Breast epithelium (tissue), 4 donors: ENCODE results near the gene EPB41L2. TPM values are rescaled to one million over a fixed set of nuclear protein-coding genes. Genes with fewer than 3 reads are reported as not detected.

Source experiments
- DNase-seq, 2 donors: peaks; one replicate each; pipeline ENCODE4 v3.0.0-alpha.2; 2019; ENCODE audit warnings: low spot score in 2 of 2
- H3K27ac ChIP-seq, 2 donors: fragments of 200-600 bp; sonication (generic) in 1 of 2; one replicate each; pipeline ENCODE4 v1.5.1; 2016 to 2019; ENCODE audit warnings: mild to moderate bottlenecking in 1 of 2
- H3K27me3 ChIP-seq, 2 donors: fragments of 200-600 bp; sonication (generic) in 1 of 2; one replicate each; pipeline versions ENCODE4 v1.5.1 to v1.6.0; 2017 to 2019; ENCODE audit warnings: control low read depth in 1 of 2, mild to moderate bottlenecking in 1 of 2
- H3K36me3 ChIP-seq: fragments of 200-600 bp; one replicate; pipeline ENCODE4 v1.5.1; 2019
- H3K4me1 ChIP-seq, 2 donors: fragments of 200-600 bp; sonication (generic); one replicate each; pipeline ENCODE4 v1.5.1; 2016 to 2019; ENCODE audit warnings: control low read depth in 1 of 2
- H3K4me3 ChIP-seq, 3 donors: fragments of 200-600 bp; sonication (generic); 1 replicate in 2 of 3; 2 replicates in 1 of 3; pipeline ENCODE4 v1.5.1; 2016 to 2019; ENCODE audit warnings: mild to moderate bottlenecking in 3 of 3, moderate library complexity in 2 of 3
- H3K9me3 ChIP-seq, 2 donors: fragments of 200-600 bp; sonication (generic) in 1 of 2; one replicate each; pipeline ENCODE4 v1.5.1; 2016 to 2019; ENCODE audit warnings: control low read depth in 1 of 2
- POLR2A ChIP-seq: fragments of 450-650 bp; IDR thresholded peaks from one replicate; pipeline ENCODE4 v1.6.1; 2016; ENCODE audit warnings: antibody characterized with exemption, mild to moderate bottlenecking, moderate library complexity
- POLR2AphosphoS5 ChIP-seq, 3 donors: sonication (generic); formaldehyde crosslinking; IDR thresholded peaks; one replicate each; pipeline ENCODE4 v1.6.1; 2017; ENCODE audit warnings: antibody characterized with exemption in 3 of 3
- intact Hi-C: fragments of 100-400 bp; cut with DNase I; formaldehyde crosslinking; loops from one replicate; pipeline ENCODE4 v1.15.1; 2023; ENCODE audit warnings: low total_unique reads
- total RNA-seq, 3 donors: library from RNA; depleted of rRNA; stranded (reverse); fragments of >200 nt; gene quantifications; one replicate each; pipeline ENCODE4 v1.1.0, GENCODE V29; 2016
- TF ChIP-seq, protein P1 (sequence below), 3 donors: fragments of 450-650 bp; IDR thresholded peaks; one replicate each; pipeline ENCODE4 v1.5.1; 2016 to 2017; ENCODE audit warnings: antibody characterized with exemption in 3 of 3, mild to moderate bottlenecking in 3 of 3, moderate library complexity in 3 of 3

EPB41L2 gene
- total RNA-seq, 3 donors from 2014 or later: 72.7 to 110 (median 101) TPM

DNA sequence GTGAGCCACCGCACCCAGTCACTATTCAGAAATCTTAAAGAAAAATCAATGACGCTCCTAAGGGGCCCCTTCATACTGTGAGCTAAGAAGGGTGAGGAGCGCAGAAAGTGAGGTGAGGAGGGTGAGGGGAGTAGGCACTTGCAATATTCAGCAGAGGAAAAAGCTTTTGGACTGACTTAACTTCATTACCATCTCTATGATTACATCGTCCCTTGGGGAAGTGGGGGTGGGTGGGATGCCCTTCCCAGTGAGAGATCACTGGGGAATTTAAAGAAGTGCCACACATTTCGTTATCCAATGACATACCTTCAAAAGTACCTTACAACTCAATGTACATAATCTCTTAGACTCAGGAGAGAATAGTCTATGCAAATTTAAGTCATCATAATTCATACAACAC, 189.3 kb downstream of the EPB41L2 start:
- H3K36me3 ChIP-seq: no peaks in the 10 kb centered on the region
- H3K4me1 ChIP-seq: no peaks in the 10 kb centered on the region
- no peak overlapping the region for H3K4me3 ChIP-seq
- no peak overlapping the region for H3K27ac ChIP-seq
- intact Hi-C loops: no loop called here
- no peaks in the 10 kb centered on the region for H3K27me3 ChIP-seq
- H3K9me3 ChIP-seq: no peaks in the 10 kb centered on the region
- DNase-seq: no peak
- TF ChIP-seq, protein P1, sequence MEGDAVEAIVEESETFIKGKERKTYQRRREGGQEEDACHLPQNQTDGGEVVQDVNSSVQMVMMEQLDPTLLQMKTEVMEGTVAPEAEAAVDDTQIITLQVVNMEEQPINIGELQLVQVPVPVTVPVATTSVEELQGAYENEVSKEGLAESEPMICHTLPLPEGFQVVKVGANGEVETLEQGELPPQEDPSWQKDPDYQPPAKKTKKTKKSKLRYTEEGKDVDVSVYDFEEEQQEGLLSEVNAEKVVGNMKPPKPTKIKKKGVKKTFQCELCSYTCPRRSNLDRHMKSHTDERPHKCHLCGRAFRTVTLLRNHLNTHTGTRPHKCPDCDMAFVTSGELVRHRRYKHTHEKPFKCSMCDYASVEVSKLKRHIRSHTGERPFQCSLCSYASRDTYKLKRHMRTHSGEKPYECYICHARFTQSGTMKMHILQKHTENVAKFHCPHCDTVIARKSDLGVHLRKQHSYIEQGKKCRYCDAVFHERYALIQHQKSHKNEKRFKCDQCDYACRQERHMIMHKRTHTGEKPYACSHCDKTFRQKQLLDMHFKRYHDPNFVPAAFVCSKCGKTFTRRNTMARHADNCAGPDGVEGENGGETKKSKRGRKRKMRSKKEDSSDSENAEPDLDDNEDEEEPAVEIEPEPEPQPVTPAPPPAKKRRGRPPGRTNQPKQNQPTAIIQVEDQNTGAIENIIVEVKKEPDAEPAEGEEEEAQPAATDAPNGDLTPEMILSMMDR (IDR thresholded peaks at IDR 0.05): no peak
- no peak for TF ChIP-seq POLR2AphosphoS5 (IDR thresholded peaks at IDR 0.05)
- TF ChIP-seq POLR2A: no peak

DNA sequence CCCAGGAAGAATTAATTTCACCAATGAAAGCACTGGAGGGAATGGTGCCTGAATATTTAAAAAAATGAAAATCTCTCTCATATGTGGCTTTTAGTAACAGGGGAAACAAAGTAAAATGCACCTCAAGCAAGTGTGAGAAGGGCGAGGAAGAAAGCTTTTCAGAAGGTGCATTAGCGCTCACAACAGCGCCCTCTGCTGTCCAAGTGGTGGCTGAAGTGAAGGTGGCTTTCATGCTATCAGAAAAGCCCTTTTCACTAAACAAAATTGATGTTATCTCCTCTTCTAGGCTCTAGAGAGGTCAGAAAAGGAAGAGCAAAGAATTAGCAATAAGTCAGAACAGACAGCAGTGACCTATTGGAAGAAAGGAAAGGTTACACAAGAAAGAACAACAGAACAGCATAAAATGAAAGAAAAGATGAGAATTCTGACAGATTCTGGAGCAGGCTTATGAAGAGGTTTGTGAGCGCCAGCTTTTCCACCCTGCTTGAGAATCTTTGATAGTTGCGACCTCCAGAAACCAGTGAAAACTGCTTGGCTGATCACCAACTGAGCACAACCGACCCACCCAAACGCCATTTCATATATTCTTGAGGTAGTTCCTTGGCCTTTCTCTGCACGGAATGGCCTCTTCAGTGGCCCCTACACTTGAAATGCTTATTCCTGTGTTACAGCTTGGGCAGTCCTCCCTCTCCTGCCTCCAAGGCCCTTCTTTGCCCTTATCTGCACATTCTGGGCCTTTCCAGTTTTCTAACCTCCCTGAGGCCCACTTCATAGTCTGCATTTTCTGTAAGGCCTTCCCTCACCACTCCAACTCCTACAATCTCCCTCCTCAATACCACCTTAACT, 190.6 kb downstream of the EPB41L2 start:
- no peaks in the 10 kb centered on the region for H3K4me1 ChIP-seq
- H3K9me3 ChIP-seq: no peaks in the 10 kb centered on the region
- TF ChIP-seq, protein P1 (IDR thresholded peaks at IDR 0.05): peak; percentile 41 to 64 (median 53)
- TF ChIP-seq POLR2A (no peak), POLR2AphosphoS5 (IDR thresholded peaks at IDR 0.05) (no peak)
- no peaks in the 10 kb centered on the region for H3K27me3 ChIP-seq
- H3K36me3 ChIP-seq: no peaks in the 10 kb centered on the region
- H3K27ac ChIP-seq: no peak overlapping the region
- intact Hi-C loops: no loop called here
- no peak overlapping the region for H3K4me3 ChIP-seq
- peak in 1 of 2 donors; percentile 65 for DNase-seq

DNA sequence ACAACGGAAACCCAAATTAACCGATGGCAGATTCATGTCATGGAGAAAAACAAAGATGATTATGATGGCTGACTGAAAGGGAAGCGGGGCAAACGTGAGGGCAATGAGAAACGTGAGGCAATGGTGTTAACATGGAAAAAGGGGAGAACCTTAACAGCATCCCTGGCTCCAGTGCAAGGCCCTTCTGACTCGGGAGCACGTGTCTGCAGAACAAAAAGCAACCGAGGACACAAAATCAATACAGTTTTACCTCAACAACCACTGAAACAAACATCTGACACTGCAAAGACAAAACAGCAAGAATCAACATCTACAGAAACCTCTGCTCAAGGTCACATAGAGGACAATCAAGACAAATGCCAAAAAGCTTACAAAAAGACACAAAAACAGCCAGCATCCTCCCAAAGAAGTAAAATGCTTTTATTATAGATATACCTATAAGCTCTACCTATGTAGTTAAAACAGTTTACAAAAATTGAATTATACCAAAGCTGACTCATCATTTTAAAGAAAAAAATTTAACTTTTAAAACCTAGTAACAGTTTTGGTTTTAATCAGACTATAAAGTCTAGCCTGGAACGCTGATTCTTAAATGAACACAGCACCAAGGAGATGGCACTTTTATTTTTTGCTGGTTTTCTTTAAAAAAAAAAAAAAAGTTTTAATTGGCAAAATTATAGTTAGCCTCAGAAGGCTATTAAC, 192.7 kb downstream of the EPB41L2 start:
- intact Hi-C loops: no loop called here
- H3K27ac ChIP-seq: no peak overlapping the region

GRCh38 chr6:130869681-130870080, 193.4 kb downstream of the EPB41L2 start:
- Histone ChIP-seq H3K4me1 (no peaks in the 10 kb centered on the region), H3K4me3 (no peak overlapping the region), H3K9me3 (no peaks in the 10 kb centered on the region), H3K27me3 (no peaks in the 10 kb centered on the region), H3K36me3 (no peaks in the 10 kb centered on the region), H3K27ac (no peak overlapping the region)
- DNase-seq: no peak
- TF ChIP-seq POLR2AphosphoS5 (IDR thresholded peaks at IDR 0.05): no peak
- no peak for TF ChIP-seq POLR2A
- TF ChIP-seq, protein P1 (IDR thresholded peaks at IDR 0.05): no peak
- intact Hi-C loops: no loop called here

More for the DNA sequence above, 192.7 kb downstream of the EPB41L2 start:
- H3K27me3 ChIP-seq: no peaks in the 10 kb centered on the region
- H3K4me3 ChIP-seq: no peak overlapping the region
- H3K9me3 ChIP-seq: no peaks in the 10 kb centered on the region
- no peaks in the 10 kb centered on the region for H3K4me1 ChIP-seq
- DNase-seq: no peak
- TF ChIP-seq POLR2AphosphoS5 (IDR thresholded peaks at IDR 0.05) (no peak), POLR2A (no peak)
- TF ChIP-seq, protein P1 (IDR thresholded peaks at IDR 0.05): no peak
- H3K36me3 ChIP-seq: no peaks in the 10 kb centered on the region

DNA sequence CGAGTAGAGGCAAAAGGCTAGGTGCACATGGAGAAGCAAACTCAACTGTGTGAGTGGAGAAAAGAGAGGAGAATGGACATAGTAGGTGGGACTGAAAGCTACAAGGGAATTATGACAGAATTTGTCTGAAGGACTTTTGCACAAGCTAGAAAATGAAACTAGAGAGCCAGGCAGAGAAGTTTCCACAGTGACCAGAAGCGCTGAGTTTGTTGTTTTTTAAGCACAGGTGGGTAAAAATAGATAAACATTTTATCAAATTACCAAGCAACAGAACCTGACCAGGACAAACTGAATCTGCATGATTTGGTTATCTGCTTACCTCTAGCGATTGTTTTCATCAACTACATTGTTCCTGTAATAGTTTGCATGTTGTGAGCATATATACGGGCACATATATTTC, 197.3 kb downstream of the EPB41L2 start:
- Histone ChIP-seq H3K9me3 (no peaks in the 10 kb centered on the region), H3K4me3 (no peak overlapping the region), H3K27me3 (no peaks in the 10 kb centered on the region), H3K27ac (no peak overlapping the region), H3K4me1 (no peaks in the 10 kb centered on the region), H3K36me3 (no peaks in the 10 kb centered on the region)
- TF ChIP-seq POLR2A (no peak), POLR2AphosphoS5 (IDR thresholded peaks at IDR 0.05) (no peak)
- TF ChIP-seq, protein P1 (IDR thresholded peaks at IDR 0.05): no peak
- no peak for DNase-seq
- intact Hi-C loops: no loop called here
